Left lung (tissue), 10 donors: ENCODE results near the gene POLR3GL. TPM values are rescaled to one million over a fixed set of nuclear protein-coding genes. Genes with fewer than 3 reads are reported as not detected.
A peak's percentile ranks its signal among the peaks of the same experiment; 100 is the strongest.

Source experiments
- ATAC-seq: fragments of 200-7000 bp; cut with Tn5 transposase; one replicate; pipeline ENCODE4 v1.9.1; 2020; ENCODE audit warnings: moderate library complexity
- DNase-seq, 4 donors: peaks; one replicate each; pipeline ENCODE4 v3.0.0-alpha.2; 2013 to 2020
- H3K27ac ChIP-seq, 2 donors: fragments of 200-600 bp; sonication (generic) in 1 of 2; one replicate each; pipeline versions ENCODE4 v1.5.0 to v1.8.0; 2020 to 2021
- H3K27me3 ChIP-seq, 2 donors: fragments of 200-600 bp; sonication (generic) in 1 of 2; one replicate each; pipeline versions ENCODE4 v1.5.0 to v1.8.0; 2020 to 2021
- H3K36me3 ChIP-seq, 2 donors: fragments of 200-600 bp; sonication (generic) in 1 of 2; one replicate each; pipeline versions ENCODE4 v1.5.0 to v1.8.0; 2020 to 2021
- H3K4me1 ChIP-seq, 2 donors: fragments of 200-600 bp; one replicate each; pipeline ENCODE4 v1.8.0; 2021
- H3K4me3 ChIP-seq, 2 donors: fragments of 200-600 bp; sonication (generic) in 1 of 2; one replicate each; pipeline versions ENCODE4 v1.5.0 to v1.8.0; 2020 to 2021; ENCODE audit warnings: mild to moderate bottlenecking in 1 of 2
- H3K9me3 ChIP-seq, 2 donors: fragments of 200-600 bp; sonication (generic) in 1 of 2; one replicate each; pipeline versions ENCODE4 v1.5.0 to v1.8.0; 2020 to 2021
- intact Hi-C, 2 donors: fragments of 100-400 bp; cut with DNase I; formaldehyde crosslinking; loops; one replicate each; pipeline versions ENCODE4 v1.11.2 to v1.14.2; 2022
- polyA plus RNA-seq, 6 donors: library from polyadenylated mRNA; unstranded; fragments of 120-200 nt; gene quantifications; one replicate each; pipeline ENCODE4 v1.2.1, GENCODE V29; 2013; ENCODE audit not compliant: insufficient read length in 6 of 6
- total RNA-seq, 2 donors: library from RNA; stranded (reverse); fragmentation: NEBNext Ultra II Directional; extraction: Animal tissue kit (Norgen Biotek cat#: 25700); gene quantifications; one replicate each; pipeline ENCODE4 v1.2.1, GENCODE V29; 2021
- TF ChIP-seq, protein P1 (sequence below), 2 donors: fragments of 200-600 bp; sonication (generic) in 1 of 2; IDR thresholded peaks; one replicate each; pipeline versions ENCODE4 v1.5.0 to v1.8.0; 2021; ENCODE audit warnings: antibody characterized with exemption in 2 of 2
- donor health status: DM: no; HTN: yes; CAD: no.
- donor health status: DM: no; HTN: no; CAD: no.

The POLR3GL gene
- total and polyA plus RNA-seq, 8 donors, result 19.6 to 50.2 (median 44.2) TPM

DNA sequence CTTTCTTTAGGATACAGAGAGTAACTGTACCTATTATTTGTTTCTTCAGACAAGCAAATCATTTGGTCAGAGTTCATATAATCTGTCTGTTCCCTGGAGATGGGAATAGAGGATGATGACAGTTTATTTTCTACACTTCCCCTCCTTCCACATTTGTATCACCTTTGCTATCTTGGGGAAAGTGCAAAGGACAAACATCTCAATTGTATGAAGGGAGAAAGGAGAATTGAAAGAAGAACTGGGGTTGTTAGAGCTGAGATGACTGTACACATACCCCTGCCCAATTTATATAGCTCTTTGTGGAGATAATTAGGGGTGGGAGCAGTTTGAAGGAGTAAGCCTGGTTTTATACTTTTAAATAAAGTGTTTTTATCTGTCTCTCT, 14.0 kb downstream of the POLR3GL start:
- ATAC-seq (no peak), DNase-seq (no peak)
- Histone ChIP-seq H3K4me3 (peak overlapping the region in 1 of 2 donors; percentile 22), H3K4me1 (peaks cover 37 to 68% of the 10 kb centered on the region in 2 donors), H3K27ac (peak overlapping the region; percentile 99 to 100), H3K27me3 (no peaks in the 10 kb centered on the region), H3K36me3 (no peaks in the 10 kb centered on the region), H3K9me3 (no peaks in the 10 kb centered on the region)
- TF ChIP-seq, protein P1, sequence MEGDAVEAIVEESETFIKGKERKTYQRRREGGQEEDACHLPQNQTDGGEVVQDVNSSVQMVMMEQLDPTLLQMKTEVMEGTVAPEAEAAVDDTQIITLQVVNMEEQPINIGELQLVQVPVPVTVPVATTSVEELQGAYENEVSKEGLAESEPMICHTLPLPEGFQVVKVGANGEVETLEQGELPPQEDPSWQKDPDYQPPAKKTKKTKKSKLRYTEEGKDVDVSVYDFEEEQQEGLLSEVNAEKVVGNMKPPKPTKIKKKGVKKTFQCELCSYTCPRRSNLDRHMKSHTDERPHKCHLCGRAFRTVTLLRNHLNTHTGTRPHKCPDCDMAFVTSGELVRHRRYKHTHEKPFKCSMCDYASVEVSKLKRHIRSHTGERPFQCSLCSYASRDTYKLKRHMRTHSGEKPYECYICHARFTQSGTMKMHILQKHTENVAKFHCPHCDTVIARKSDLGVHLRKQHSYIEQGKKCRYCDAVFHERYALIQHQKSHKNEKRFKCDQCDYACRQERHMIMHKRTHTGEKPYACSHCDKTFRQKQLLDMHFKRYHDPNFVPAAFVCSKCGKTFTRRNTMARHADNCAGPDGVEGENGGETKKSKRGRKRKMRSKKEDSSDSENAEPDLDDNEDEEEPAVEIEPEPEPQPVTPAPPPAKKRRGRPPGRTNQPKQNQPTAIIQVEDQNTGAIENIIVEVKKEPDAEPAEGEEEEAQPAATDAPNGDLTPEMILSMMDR (IDR thresholded peaks at IDR 0.05), result no peak
- intact Hi-C loops, result no loop called here

DNA sequence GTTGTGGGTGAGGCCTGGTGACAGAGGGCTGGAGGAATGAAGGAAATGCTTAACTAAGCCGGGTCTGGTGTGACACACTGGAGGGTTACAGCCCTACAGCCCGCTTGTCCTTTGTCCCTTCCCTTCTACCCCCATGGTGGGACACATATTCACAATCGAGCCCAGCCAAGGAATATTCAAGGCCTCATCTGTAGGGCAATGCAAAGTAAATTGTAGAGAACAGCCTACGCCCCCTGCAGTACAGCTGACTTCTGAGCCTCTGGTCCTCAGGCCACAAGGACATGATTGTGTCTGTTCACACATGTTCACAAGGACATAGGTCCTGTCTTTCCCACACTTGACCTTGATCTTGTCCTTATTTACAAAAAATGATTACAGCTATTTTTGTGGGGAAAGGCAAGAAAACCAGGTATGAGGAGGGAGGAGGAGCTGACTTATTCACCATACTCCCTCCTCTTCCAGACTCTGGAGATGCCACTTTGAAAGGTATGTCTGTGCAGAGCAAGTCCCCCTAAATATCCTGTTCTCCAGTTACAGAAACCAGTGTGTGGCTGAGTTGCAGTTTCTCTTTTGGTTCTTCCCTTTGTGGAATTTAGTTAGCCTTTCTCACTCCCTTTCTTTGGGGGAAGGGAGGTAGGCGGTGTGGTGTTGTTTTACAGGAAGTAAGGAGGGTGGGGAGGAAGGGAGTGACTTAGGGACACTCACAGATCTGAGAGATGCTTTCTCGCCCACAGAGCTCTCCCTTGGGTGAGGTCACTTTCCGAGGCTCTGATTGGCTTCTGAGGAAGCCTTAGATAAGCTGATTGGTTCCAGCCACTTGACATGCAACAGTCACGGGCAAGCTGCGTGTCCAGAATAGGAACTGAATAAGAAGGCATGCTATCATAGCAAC, 14.6 kb downstream of the POLR3GL start:
- peak; percentile 94 for ATAC-seq
- TF ChIP-seq, protein P1 (IDR thresholded peaks at IDR 0.05), result no peak
- Histone ChIP-seq H3K36me3 (no peaks in the 10 kb centered on the region), H3K4me1 (peaks cover 37 to 75% of the 10 kb centered on the region in 2 donors), H3K9me3 (no peaks in the 10 kb centered on the region), H3K4me3 (peak overlapping the region in 1 of 2 donors; percentile 22), H3K27ac (peak overlapping the region; percentile 99 to 100), H3K27me3 (no peaks in the 10 kb centered on the region)
- DNase-seq, result peak; percentile 79 to 99 (median 95)
- intact Hi-C loops, result no loop called here

DNA sequence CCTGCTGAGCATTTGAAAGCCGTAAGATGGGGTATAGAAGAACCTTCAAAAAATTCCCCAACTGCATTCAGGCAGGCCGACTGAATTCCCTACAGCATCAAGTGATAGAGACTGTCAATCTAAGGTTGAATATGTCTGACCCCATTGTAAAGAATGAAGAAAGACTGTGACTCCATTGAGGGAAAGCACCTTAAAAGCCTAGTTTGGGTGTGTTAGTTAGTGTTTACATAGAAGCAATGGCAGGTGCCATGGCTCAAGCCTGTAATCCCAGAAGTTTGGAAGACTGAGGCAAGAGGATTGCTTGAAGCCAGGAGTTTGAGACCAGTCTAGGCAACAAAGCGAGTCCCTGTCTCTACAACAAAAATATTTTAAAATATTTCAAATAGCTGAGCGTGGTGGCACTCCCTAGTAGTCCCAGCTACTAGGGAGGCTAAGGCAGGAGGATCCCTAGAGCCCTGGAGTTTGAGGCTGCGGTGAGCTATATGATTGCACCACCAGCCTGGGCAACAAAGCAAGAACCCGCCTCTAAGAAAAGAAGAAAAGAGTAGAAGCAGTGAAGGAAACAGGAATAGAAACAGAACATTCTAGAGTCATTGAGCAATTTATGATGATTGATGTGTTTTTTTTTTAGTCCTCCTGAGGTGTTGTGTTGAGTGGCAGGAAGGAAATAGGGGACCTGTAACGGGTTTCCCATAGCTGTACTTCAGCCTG, 15.4 kb downstream of the POLR3GL start:
- intact Hi-C loops, result no loop called here
- Histone ChIP-seq H3K4me3 (peak overlapping the region in 1 of 2 donors; percentile 16), H3K36me3 (no peaks in the 10 kb centered on the region), H3K27ac (peak overlapping the region; percentile 99 to 100), H3K4me1 (peaks cover 39 to 83% of the 10 kb centered on the region in 2 donors), H3K9me3 (no peaks in the 10 kb centered on the region), H3K27me3 (no peaks in the 10 kb centered on the region)
- TF ChIP-seq, protein P1 (IDR thresholded peaks at IDR 0.05), result no peak
- peak; percentile 8 for ATAC-seq
- peak in 1 of 4 donors; percentile 62 for DNase-seq

DNA sequence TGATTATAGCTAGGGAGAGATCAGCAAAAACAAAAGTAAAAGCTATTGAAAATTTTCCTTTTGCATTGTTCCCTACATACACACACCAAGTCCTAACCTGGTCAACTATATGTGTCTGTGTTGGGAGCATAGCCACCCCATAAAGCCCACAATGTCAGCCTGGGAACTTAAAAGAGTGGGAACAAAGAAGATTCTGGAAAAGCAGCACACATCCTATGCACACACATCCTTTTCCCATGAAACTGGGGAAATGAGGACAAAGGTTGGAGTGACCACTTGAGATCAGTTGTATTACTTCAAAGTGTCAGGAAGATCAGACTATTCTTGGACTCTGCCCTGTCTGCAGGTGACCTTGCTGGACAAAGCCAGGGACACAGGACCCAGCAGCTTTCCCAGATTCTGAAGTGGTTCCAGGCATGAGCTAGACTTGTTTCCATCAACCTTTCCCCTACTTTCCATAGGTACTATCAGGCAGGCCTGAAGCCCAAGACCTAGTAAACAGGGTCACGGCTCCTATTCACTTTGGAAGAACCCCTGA, 16.0 kb downstream of the POLR3GL start:
- Histone ChIP-seq H3K27ac (peak overlapping the region; percentile 99 to 100), H3K36me3 (no peaks in the 10 kb centered on the region), H3K27me3 (no peaks in the 10 kb centered on the region), H3K4me1 (peaks cover 45 to 89% of the 10 kb centered on the region in 2 donors), H3K9me3 (no peaks in the 10 kb centered on the region), H3K4me3 (no peak overlapping the region)
- intact Hi-C loops, result no loop called here
- ATAC-seq, result no peak
- TF ChIP-seq, protein P1 (IDR thresholded peaks at IDR 0.05), result no peak
- DNase-seq, result no peak
